Measurements from ENCODE around the gene NOX3.
"Not testable (repeated sequence)": the region's sequence is repeated elsewhere in the genome, so short reads cannot be mapped to it uniquely, and the experiment has no call there.

The NOX3 gene

GRCh38 chr6:155451530-155451929 lies 4.1 kb downstream of the NOX3 start:
- H3K9me3 Mint-ChIP-seq; DNase-seq (ENCODE audit: low spot score); H3K4me1 Mint-ChIP-seq (ENCODE audit: low read depth); H3K36me3 Mint-ChIP-seq (ENCODE audit: low read depth); H3K27ac Mint-ChIP-seq; H3K4me3 Mint-ChIP-seq; H3K27me3 Mint-ChIP-seq (ENCODE audit: low read depth): not testable (repeated sequence)

GRCh38 chr6:155450240-155450581 lies 5.4 kb downstream of the NOX3 start:
- peaks cover 6% of the 10 kb centered on the region for H3K4me1 Mint-ChIP-seq (ENCODE audit: low read depth)
- H3K27me3 Mint-ChIP-seq (ENCODE audit: low read depth), result no peaks in the 10 kb centered on the region
- no peak overlapping the region for H3K27ac Mint-ChIP-seq
- H3K36me3 Mint-ChIP-seq (ENCODE audit: low read depth), result no peaks in the 10 kb centered on the region
- H3K4me3 Mint-ChIP-seq, result no peak overlapping the region
- no peak for DNase-seq (ENCODE audit: low spot score)
- H3K9me3 Mint-ChIP-seq, result no peaks in the 10 kb centered on the region

GRCh38 chr6:155449450-155450239 lies 6.0 kb downstream of the NOX3 start:
- Mint-ChIP-seq H3K4me1 (ENCODE audit: low read depth) (peaks cover 9% of the 10 kb centered on the region), H3K27me3 (ENCODE audit: low read depth) (no peaks in the 10 kb centered on the region), H3K9me3 (no peaks in the 10 kb centered on the region), H3K36me3 (ENCODE audit: low read depth) (no peaks in the 10 kb centered on the region), H3K27ac (no peak overlapping the region), H3K4me3 (no peak overlapping the region)
- no peak for DNase-seq (ENCODE audit: low spot score)

- peaks cover 16% of the 10 kb centered on the region for H3K4me1 Mint-ChIP-seq (ENCODE audit: low read depth)
- no peaks in the 10 kb centered on the region for H3K36me3 Mint-ChIP-seq (ENCODE audit: low read depth)
- H3K27me3 Mint-ChIP-seq (ENCODE audit: low read depth), result no peaks in the 10 kb centered on the region
- H3K9me3 Mint-ChIP-seq, result no peaks in the 10 kb centered on the region
- H3K27ac Mint-ChIP-seq, result no peak overlapping the region
- no peak overlapping the region for H3K4me3 Mint-ChIP-seq
- DNase-seq (ENCODE audit: low spot score), result no peak
Measured at GRCh38 chr6:155448668-155449449, 6.8 kb downstream of the NOX3 start.

- Mint-ChIP-seq H3K27me3 (ENCODE audit: low read depth) (no peaks in the 10 kb centered on the region), H3K27ac (no peak overlapping the region)
Measured at GRCh38 chr6:155447949-155448348, 7.7 kb downstream of the NOX3 start.

GRCh38 chr6:155444952-155445903 lies 10.4 kb downstream of the NOX3 start:
- H3K4me1 Mint-ChIP-seq (ENCODE audit: low read depth), result peaks cover 16% of the 10 kb centered on the region
- no peak for DNase-seq (ENCODE audit: low spot score)
- no peaks in the 10 kb centered on the region for H3K27me3 Mint-ChIP-seq (ENCODE audit: low read depth)
- H3K36me3 Mint-ChIP-seq (ENCODE audit: low read depth), result no peaks in the 10 kb centered on the region
- H3K4me3 Mint-ChIP-seq, result no peak overlapping the region
- H3K27ac Mint-ChIP-seq, result no peak overlapping the region
- no peaks in the 10 kb centered on the region for H3K9me3 Mint-ChIP-seq

More at GRCh38 chr6:155447949-155448348, 7.7 kb downstream of the NOX3 start:
- H3K36me3 Mint-ChIP-seq (ENCODE audit: low read depth), result no peaks in the 10 kb centered on the region
- no peak overlapping the region for H3K4me3 Mint-ChIP-seq
- peaks cover 16% of the 10 kb centered on the region for H3K4me1 Mint-ChIP-seq (ENCODE audit: low read depth)
- DNase-seq (ENCODE audit: low spot score), result no peak
- no peaks in the 10 kb centered on the region for H3K9me3 Mint-ChIP-seq

GRCh38 chr6:155444120-155444917 lies 11.3 kb downstream of the NOX3 start:
- Mint-ChIP-seq H3K4me3 (no peak overlapping the region), H3K27ac (no peak overlapping the region), H3K4me1 (ENCODE audit: low read depth) (peaks cover 15% of the 10 kb centered on the region), H3K27me3 (ENCODE audit: low read depth) (no peaks in the 10 kb centered on the region), H3K36me3 (ENCODE audit: low read depth) (no peaks in the 10 kb centered on the region), H3K9me3 (no peaks in the 10 kb centered on the region)
- no peak for DNase-seq (ENCODE audit: low spot score)

GRCh38 chr6:155443168-155443567 lies 12.5 kb downstream of the NOX3 start:
- Mint-ChIP-seq H3K36me3 (ENCODE audit: low read depth) (no peaks in the 10 kb centered on the region), H3K27ac (no peak overlapping the region), H3K4me1 (ENCODE audit: low read depth) (peaks cover 15% of the 10 kb centered on the region), H3K9me3 (no peaks in the 10 kb centered on the region), H3K4me3 (no peak overlapping the region), H3K27me3 (ENCODE audit: low read depth) (no peaks in the 10 kb centered on the region)
- no peak for DNase-seq (ENCODE audit: low spot score)

GRCh38 chr6:155442562-155442961 lies 13.1 kb downstream of the NOX3 start:
- Mint-ChIP-seq H3K27ac (no peak overlapping the region), H3K4me3 (no peak overlapping the region), H3K36me3 (ENCODE audit: low read depth) (no peaks in the 10 kb centered on the region), H3K4me1 (ENCODE audit: low read depth) (peaks cover 15% of the 10 kb centered on the region), H3K9me3 (no peaks in the 10 kb centered on the region), H3K27me3 (ENCODE audit: low read depth) (no peaks in the 10 kb centered on the region)
- DNase-seq (ENCODE audit: low spot score), result no peak

GRCh38 chr6:155441112-155441465 lies 14.6 kb downstream of the NOX3 start:
- Mint-ChIP-seq H3K27me3 (ENCODE audit: low read depth) (no peaks in the 10 kb centered on the region), H3K36me3 (ENCODE audit: low read depth) (no peaks in the 10 kb centered on the region), H3K4me1 (ENCODE audit: low read depth) (peaks cover 15% of the 10 kb centered on the region), H3K27ac (no peak overlapping the region), H3K4me3 (no peak overlapping the region), H3K9me3 (no peaks in the 10 kb centered on the region)
- DNase-seq (ENCODE audit: low spot score), result no peak

GRCh38 chr6:155440398-155441111 lies 15.1 kb downstream of the NOX3 start:
- no peak for DNase-seq (ENCODE audit: low spot score)
- Mint-ChIP-seq H3K27me3 (ENCODE audit: low read depth) (no peaks in the 10 kb centered on the region), H3K9me3 (no peaks in the 10 kb centered on the region), H3K4me1 (ENCODE audit: low read depth) (peaks cover 14% of the 10 kb centered on the region), H3K4me3 (no peak overlapping the region), H3K36me3 (ENCODE audit: low read depth) (no peaks in the 10 kb centered on the region), H3K27ac (no peak overlapping the region)

- DNase-seq (ENCODE audit: low spot score), result no peak
- no peaks in the 10 kb centered on the region for H3K9me3 Mint-ChIP-seq
- peaks cover 5% of the 10 kb centered on the region for H3K4me1 Mint-ChIP-seq (ENCODE audit: low read depth)
- no peaks in the 10 kb centered on the region for H3K36me3 Mint-ChIP-seq (ENCODE audit: low read depth)
- no peaks in the 10 kb centered on the region for H3K27me3 Mint-ChIP-seq (ENCODE audit: low read depth)
- no peak overlapping the region for H3K4me3 Mint-ChIP-seq
- no peak overlapping the region for H3K27ac Mint-ChIP-seq
Measured at GRCh38 chr6:155439376-155439775, 16.3 kb downstream of the NOX3 start.

Data from T-helper 2 cell treated with Interferon-gamma antibody and Interleukin-4, amounts not matched to agents 5 μg/mL and 100 μg/mL, for 36 hours (primary cell).